HEK293 (cell line): ENCODE data around the gene PCBP3.

Experiments used
- CTCF ChIA-PET: fragments of 350-600 bp; formaldehyde crosslinking; extraction: SDS; loops from one replicate; lab custom pipeline; 2021; ENCODE audit warnings: antibody characterized with exemption; lab: Yijun Ruan, JAX
- POLR2A ChIA-PET: fragments of 300-600 bp; formaldehyde crosslinking; extraction: SDS; loops from one replicate; lab custom pipeline; 2020; ENCODE audit warnings: antibody characterized with exemption, inconsistent platforms; lab: Yijun Ruan, JAX
- H3K27ac ChIP-seq: fragments of 200-500 bp; sonication (Bioruptor generic); 2 replicates; pipeline ENCODE4 v1.5.1; 2014; ENCODE audit warnings: low read depth, low read length, control low read depth, inconsistent platforms; ENCODE audit errors: extremely low read depth
- H3K36me3 ChIP-seq, 2 experiments: fragments of 200-500 bp in 1 of 2; sonication (Bioruptor generic) in 1 of 2; 1 replicate in 1 of 2; 2 replicates in 1 of 2; pipeline ENCODE4 v1.5.1; 2014 to 2017; ENCODE audit warnings: inconsistent platforms in 2 of 2, low read length in 2 of 2; ENCODE audit not compliant: control insufficient read depth in 2 of 2, insufficient read depth in 1 of 2
- H3K4me1 ChIP-seq: fragments of 200-500 bp; sonication (Bioruptor generic); 2 replicates; pipeline ENCODE4 v1.5.1; 2014; ENCODE audit warnings: mild to moderate bottlenecking, low read length, inconsistent platforms; ENCODE audit not compliant: control insufficient read depth, insufficient read depth
- H3K4me3 ChIP-seq: 2 replicates; pipeline ENCODE4 v1.5.1; 2011; ENCODE audit warnings: low read depth, mild to moderate bottlenecking, control low read depth, low read length, moderate library complexity
- H3K9me3 ChIP-seq: fragments of 200-500 bp; sonication (Bioruptor generic); 2 replicates; pipeline ENCODE4 v1.5.1; 2014; ENCODE audit warnings: low read depth, low read length, inconsistent platforms; ENCODE audit not compliant: control insufficient read depth, insufficient read depth
- GLIS1 ChIP-seq: fragments of 450-650 bp; formaldehyde crosslinking; IDR thresholded peaks from 2 replicates; pipeline ENCODE4 v1.5.1; 2016; ENCODE audit warnings: missing biosample characterization, missing genetic modification characterization
- INSM2 ChIP-seq: fragments of 450-650 bp; formaldehyde crosslinking; IDR thresholded peaks from 2 replicates; pipeline ENCODE4 v1.5.1; 2016; ENCODE audit warnings: missing biosample characterization, missing genetic modification characterization
- KLF10 ChIP-seq: fragments of 450-650 bp; IDR thresholded peaks from 2 replicates; pipeline ENCODE4 v1.5.1; 2018; ENCODE audit warnings: missing biosample characterization, mild to moderate bottlenecking, missing genetic modification characterization
- MYNN ChIP-seq: fragments of 450-650 bp; formaldehyde crosslinking; IDR thresholded peaks from 2 replicates; pipeline ENCODE4 v1.5.1; 2016; ENCODE audit warnings: missing biosample characterization, missing genetic modification characterization, borderline replicate concordance
- PATZ1 ChIP-seq: fragments of 450-650 bp; formaldehyde crosslinking; IDR thresholded peaks from 2 replicates; pipeline ENCODE4 v1.5.1; 2016; ENCODE audit warnings: missing biosample characterization, missing genetic modification characterization
- PRDM4 ChIP-seq: fragments of 450-650 bp; formaldehyde crosslinking; IDR thresholded peaks from 2 replicates; pipeline ENCODE4 v1.5.1; 2017; ENCODE audit warnings: missing biosample characterization, missing genetic modification characterization
- WT1 ChIP-seq: fragments of 450-650 bp; formaldehyde crosslinking; IDR thresholded peaks from 2 replicates; pipeline ENCODE4 v1.5.1; 2016; ENCODE audit warnings: missing biosample characterization, missing genetic modification characterization
- ZBTB7A ChIP-seq: fragments of 450-650 bp; formaldehyde crosslinking; IDR thresholded peaks from 2 replicates; pipeline ENCODE4 v1.5.1; 2016; ENCODE audit warnings: low read depth, missing biosample characterization, missing genetic modification characterization
- ZFP69B ChIP-seq: fragments of 450-650 bp; formaldehyde crosslinking; IDR thresholded peaks from 2 replicates; pipeline ENCODE4 v1.5.1; 2016; ENCODE audit warnings: missing biosample characterization, missing genetic modification characterization
- ZNF121 ChIP-seq: fragments of 450-650 bp; formaldehyde crosslinking; IDR thresholded peaks from 2 replicates; pipeline ENCODE4 v1.5.1; 2016; ENCODE audit warnings: missing biosample characterization, missing genetic modification characterization
- ZNF214 ChIP-seq: fragments of 450-650 bp; formaldehyde crosslinking; IDR thresholded peaks from 2 replicates; pipeline ENCODE4 v1.5.1; 2017; ENCODE audit warnings: missing biosample characterization, mild to moderate bottlenecking, missing genetic modification characterization, borderline replicate concordance
- ZNF223 ChIP-seq: fragments of 450-650 bp; formaldehyde crosslinking; IDR thresholded peaks from 2 replicates; pipeline ENCODE4 v1.5.1; 2016; ENCODE audit warnings: missing biosample characterization, missing genetic modification characterization
- ZNF366 ChIP-seq: fragments of 450-650 bp; formaldehyde crosslinking; conservative IDR thresholded peaks from 2 replicates; pipeline ENCODE4 v1.5.1; 2016; ENCODE audit warnings: missing biosample characterization, missing genetic modification characterization
- ZNF610 ChIP-seq: fragments of 450-650 bp; formaldehyde crosslinking; IDR thresholded peaks from 2 replicates; pipeline ENCODE4 v1.5.1; 2016; ENCODE audit warnings: missing biosample characterization, missing genetic modification characterization, borderline replicate concordance
- ZNF792 ChIP-seq: fragments of 450-650 bp; formaldehyde crosslinking; IDR thresholded peaks from 2 replicates; pipeline ENCODE4 v1.5.1; 2016; ENCODE audit warnings: missing biosample characterization, missing genetic modification characterization
- ZNF830 ChIP-seq: fragments of 450-650 bp; IDR thresholded peaks from 2 replicates; pipeline ENCODE4 v1.5.0; 2018; ENCODE audit warnings: missing biosample characterization, missing genetic modification characterization, low read depth, mild to moderate bottlenecking, moderate library complexity
- ZNF837 ChIP-seq: fragments of 450-650 bp; formaldehyde crosslinking; IDR thresholded peaks from 2 replicates; pipeline ENCODE4 v1.5.1; 2016; ENCODE audit warnings: missing biosample characterization, missing genetic modification characterization
- ZSCAN5A ChIP-seq: fragments of 450-650 bp; formaldehyde crosslinking; IDR thresholded peaks from 2 replicates; pipeline ENCODE4 v1.5.1; 2016; ENCODE audit warnings: missing biosample characterization, missing genetic modification characterization

Gene PCBP3

GRCh38 chr21:45598109-45598508 lies 45.4 kb upstream of the PCBP3 start:
- ChIA-PET CTCF (interaction anchor here (0.6 to 4.3 kb wide), 9 partner anchors 10 to 305 kb away, joined by 3 to 70 read pairs (median 4); no protein-coding TSS in a partner anchor), POLR2A (no interaction called here)
- H3K36me3 ChIP-seq: peaks cover 0 to 19% of the 10 kb centered on the region in 2 experiments; a peak in 1 of 3 replicates

GRCh38 chr21:45598666-45599065 lies 44.9 kb upstream of the PCBP3 start:
- CTCF ChIA-PET: interaction anchor here (1.5 to 4.3 kb wide), 3 partner anchors 41 to 145 kb away, joined by 4 to 70 read pairs (median 6); no protein-coding TSS in a partner anchor
- Histone ChIP-seq H3K4me3 (no peak overlapping the region), H3K9me3 (no peaks in the 10 kb centered on the region), H3K36me3 (peaks cover 0 to 19% of the 10 kb centered on the region in 2 experiments; a peak in 1 of 3 replicates), H3K27ac (no peak overlapping the region), H3K4me1 (no peaks in the 10 kb centered on the region)
- TF ChIP-seq ZBTB7A (tag by site-specific recombination) (no peak), KLF10 (tag by site-specific recombination) (no peak), ZNF837 (tag by site-specific recombination) (no peak), ZNF830 (tag by site-specific recombination) (no peak)
- POLR2A ChIA-PET: no interaction called here

More at GRCh38 chr21:45598109-45598508, 45.4 kb upstream of the PCBP3 start:
- TF ChIP-seq ZNF792 (tag by site-specific recombination) (no peak), ZNF366 (tag by site-specific recombination) (no peak), ZNF214 (tag by site-specific recombination) (no peak)
- Histone ChIP-seq H3K4me3 (no peak overlapping the region), H3K4me1 (no peaks in the 10 kb centered on the region), H3K27ac (no peak overlapping the region), H3K9me3 (no peaks in the 10 kb centered on the region)

GRCh38 chr21:45599146-45599581 lies 44.4 kb upstream of the PCBP3 start:
- CTCF ChIA-PET: interaction anchor here (0.7 to 1.5 kb wide), 2 partner anchors 43 to 46 kb away, joined by 4 read pairs; no protein-coding TSS in a partner anchor
- Histone ChIP-seq H3K27ac (no peak overlapping the region), H3K4me3 (no peak overlapping the region), H3K36me3 (peaks cover 0 to 19% of the 10 kb centered on the region in 2 experiments; a peak in 1 of 3 replicates), H3K4me1 (no peaks in the 10 kb centered on the region), H3K9me3 (no peaks in the 10 kb centered on the region)
- POLR2A ChIA-PET: no interaction called here
- TF ChIP-seq MYNN (tag by site-specific recombination): no peak
- TF ChIP-seq PATZ1: no peak
- no peak for TF ChIP-seq ZSCAN5A (tag by site-specific recombination)
- TF ChIP-seq ZNF121 (tag by site-specific recombination): no peak
- TF ChIP-seq ZNF223 (tag by site-specific recombination): no peak
- no peak for TF ChIP-seq ZFP69B (tag by site-specific recombination)
- no peak for TF ChIP-seq PRDM4 (tag by site-specific recombination)
- TF ChIP-seq ZNF610 (tag by site-specific recombination): no peak
- no peak for TF ChIP-seq GLIS1
- TF ChIP-seq INSM2 (tag by site-specific recombination): no peak
- no peak for TF ChIP-seq WT1 (tag by site-specific recombination)
